GM21723 (cell line): Measurements from ENCODE around the gene HSD17B12.
A peak's percentile ranks its signal among the peaks of the same experiment; 100 is the strongest.

ENCODE experiments used
- ATAC-seq: cut with Tn5 transposase; IDR thresholded peaks from one replicate; pipeline ENCODE4 v1.9.1; 2021; ENCODE audit warnings: mild to moderate bottlenecking, moderate library complexity; ENCODE audit not compliant: unreplicated experiment

The HSD17B12 gene

DNA sequence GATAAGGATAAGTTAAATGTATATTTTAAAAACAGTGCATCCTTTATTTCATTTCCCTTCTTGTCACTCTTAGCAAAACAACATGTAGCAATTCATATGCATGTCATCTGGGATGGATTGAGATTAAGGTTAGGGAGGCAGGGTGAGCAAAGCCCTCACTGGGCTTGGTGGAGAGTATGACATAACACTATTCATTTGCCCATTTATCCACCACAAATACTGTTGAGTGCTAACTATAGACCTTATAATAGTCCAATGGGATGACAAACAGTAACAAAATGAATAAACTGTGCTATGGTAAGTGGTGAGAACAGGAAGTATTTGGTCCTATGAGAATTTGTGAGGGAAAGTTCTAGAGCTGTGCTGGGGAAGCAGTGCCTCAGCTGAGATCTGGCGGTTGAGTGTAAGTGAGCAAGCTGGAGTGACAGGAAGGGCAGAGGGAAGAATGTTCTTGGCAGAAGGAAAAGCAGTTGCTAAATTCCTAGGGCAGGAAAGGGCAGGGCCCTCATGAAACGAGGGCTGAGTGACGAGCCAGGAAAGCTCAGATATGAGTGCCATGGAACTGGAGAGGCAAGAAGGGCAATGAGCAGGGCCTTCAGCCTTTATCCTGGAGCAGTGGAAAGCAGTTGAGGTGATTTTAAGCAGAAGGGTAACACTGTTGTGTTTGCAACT, 6.7 kb downstream of the HSD17B12 start:
- ATAC-seq = no peak

DNA sequence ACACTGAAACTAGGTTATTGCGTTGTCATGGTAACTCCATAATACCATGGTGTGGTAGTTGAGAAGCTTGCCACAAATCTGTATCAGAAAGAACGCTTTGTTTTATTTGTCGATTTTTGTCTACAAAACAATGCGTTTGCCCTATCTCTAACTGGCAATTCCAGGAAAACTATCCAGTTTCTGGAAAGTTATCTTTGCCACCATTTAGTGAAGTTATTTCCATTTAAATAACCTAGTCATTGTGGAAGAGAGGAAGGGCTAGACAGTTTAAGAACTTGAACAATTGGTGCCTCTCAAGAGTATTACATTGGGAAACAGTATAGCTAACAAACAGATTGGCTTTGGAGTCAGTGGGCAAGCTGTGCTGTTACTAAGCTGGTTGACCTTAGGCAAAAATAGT, 7.9 kb downstream of the HSD17B12 start:
- no peak for ATAC-seq

DNA sequence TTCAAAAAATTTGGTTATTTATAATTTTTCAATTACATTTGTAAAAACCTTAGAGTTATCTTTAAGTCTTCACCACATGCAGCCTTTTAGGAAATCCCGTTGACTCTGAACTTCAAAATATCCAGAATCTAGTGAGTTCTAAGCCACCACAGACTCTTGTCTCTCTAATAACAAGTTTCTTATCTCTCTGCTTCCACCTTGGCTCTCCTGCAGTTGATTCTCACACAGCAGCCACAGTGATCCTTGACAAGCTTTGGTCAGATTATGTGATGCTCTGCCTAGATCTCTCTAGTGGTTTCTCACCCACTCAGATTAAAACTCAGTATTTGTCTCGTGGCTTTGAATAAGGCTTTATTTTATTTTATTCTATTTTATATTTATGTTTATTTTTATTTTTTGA, 8.6 kb downstream of the HSD17B12 start:
- ATAC-seq = no peak

DNA sequence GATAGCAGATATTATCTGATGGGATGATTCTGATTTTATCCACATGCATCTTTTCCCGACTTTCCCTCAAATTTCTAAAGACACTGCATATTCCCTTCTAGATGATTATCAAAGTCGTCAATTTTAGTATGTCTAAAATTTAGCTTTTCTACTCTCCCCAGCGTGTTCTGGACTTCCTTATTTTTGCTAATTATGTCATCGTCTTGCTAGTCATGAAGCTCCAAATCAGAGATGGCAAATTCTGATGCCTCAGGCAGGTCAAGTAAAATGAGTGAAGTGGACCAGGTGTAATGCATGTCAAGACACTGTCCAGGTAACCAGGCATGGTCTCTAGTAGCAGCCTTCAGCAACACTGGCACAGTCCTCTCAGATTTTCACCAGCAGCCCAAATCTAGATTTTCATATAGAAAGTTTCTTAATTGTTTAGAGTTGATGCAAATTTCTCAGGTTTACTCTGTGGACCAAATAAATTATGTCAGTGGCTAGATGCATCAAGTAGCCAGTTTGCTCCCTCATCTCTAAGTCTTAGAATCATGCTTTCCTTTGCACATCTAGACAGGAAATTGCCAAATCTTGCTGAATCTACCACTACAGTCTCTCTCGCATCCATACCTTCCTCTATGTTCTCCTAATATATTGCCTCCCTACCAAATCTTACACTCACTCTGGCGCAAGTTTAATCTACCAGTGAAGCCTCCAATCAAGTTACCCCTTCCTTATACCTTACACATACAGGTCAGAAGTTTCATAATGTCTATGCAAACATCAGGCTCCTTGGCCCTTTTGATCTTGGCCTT, 10.6 kb downstream of the HSD17B12 start:
- ATAC-seq = no peak

DNA sequence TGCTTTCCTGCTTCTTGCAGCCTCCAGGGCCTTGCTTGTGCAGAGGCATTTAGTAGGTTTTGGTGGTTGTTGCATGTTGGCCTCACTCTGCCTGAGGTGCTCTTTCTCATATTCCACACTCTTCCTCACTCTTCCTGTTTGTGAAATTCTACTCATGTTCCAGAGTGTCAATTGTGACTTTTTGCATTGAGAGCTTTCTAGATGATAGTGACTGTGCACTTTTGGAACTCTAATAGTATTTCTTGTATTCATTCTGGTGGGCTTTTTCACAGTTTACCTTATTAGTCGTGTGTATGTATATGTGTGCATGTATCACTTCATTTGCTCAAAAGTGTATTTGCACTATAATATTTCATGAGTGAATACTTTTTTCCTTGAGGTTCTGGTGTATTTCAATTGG, 11.3 kb downstream of the HSD17B12 start:
- no peak for ATAC-seq

DNA sequence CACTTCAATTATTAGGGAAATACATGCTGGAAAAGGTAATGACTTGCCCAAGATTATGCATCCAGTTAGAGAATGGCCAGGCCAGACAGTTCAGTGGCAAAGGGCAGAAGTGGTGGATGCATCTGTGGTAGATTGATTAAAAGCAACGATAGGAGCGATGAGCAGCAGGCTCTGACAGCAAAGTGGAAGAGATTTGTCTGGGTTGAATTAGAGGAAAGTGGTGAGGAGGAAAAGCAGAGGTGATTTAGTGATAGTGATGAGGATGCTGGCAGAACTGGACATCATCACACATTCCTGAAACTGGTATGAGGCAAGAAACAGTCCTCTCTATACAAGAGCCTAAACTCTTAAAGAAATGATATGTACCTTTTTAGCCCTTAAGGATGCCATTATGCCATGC, 12.5 kb downstream of the HSD17B12 start:
- ATAC-seq = no peak

DNA sequence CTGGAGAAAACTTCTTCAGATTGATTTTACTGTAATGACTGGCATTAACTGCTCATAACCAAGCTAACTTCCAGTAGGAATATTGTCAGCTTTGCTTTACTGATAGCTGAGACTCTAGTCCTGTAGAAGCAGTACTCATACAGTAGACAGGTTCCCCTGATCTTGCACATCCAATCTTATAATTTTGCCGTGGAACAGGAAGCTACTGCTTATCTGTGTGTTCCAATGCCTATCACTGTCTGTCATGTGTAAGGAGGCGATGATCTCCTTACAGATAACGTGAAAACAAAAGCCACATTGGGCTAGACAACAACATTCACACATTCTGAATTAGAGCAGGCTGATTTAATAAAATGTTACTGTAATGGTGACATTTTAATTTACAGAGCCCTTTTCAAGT, 13.2 kb downstream of the HSD17B12 start:
- ATAC-seq = no peak

DNA sequence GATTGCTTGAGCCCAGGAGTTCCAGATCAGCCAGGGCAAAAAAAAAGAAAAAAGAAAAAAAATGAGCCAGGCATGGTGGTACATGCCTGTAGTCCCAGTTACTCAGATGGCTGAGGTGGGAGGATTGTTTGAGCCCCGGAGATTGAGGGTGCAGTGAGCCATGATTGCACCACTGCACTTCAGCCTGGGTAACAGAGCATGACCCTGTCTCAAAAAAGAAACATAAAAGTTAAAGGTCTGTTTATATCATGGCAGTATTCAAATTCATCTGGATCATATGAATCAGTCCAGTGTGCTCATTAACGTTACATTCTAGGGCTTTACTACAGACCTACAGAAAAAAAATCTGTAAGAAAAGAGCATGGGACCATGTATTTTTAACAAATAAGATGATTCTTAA, 13.9 kb downstream of the HSD17B12 start:
- peak; percentile 54 for ATAC-seq

DNA sequence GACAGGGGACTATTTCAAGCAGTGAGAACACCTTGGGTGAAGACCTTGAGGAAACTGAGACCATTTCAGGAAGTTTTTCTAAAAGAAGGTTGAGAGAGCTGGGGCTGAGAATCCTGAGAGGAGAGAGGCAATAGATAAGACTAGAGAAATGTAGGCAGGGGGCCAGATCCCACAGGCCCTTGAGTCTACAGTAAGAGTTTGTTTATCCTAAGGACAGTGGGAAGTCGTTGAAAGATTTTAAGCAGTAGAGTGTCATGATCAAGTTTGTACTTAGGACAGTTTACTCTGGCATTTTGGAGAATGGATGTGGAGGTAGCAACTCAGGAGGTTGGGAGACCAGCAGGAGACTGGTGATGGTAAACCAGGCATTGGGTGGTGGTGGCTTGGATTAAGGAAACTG, 17.1 kb downstream of the HSD17B12 start:
- ATAC-seq = no peak

DNA sequence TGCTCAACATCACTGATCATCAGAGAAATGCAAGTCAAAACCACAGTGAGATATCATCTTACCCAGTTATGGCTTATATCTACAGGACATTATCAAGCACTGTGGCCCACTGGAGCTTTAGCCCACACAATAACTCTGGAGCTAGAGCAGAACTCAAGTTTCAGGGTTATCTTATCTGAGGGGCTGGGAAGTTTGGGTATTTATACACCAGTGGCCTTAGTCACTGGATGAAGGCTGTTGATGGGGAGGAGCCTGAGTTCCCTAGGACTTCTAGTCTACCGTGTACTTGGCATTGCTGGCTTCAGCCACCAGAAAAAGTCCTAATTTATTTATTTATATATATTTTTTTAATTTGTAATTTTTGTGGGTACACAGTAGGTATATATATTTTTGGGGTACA, 19.3 kb downstream of the HSD17B12 start:
- ATAC-seq = no peak

DNA sequence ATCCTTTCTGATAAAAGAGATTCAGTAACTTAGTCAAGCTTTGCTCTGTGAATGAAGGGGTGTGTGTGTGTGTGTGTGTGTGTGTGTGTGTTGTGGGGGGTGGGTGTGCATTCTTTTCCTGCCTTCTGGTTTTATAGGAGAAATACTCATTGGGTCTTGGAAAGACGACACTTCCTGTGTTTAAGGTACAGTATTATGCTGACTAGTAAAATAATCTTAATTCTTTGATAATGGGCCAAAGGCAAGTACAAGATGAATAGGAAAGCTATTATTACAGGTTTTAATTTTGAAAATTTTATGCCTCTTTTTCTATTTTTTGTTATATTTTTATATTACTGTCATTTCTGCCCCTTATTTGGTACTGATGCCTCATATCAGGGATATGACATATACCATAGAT, 26.1 kb downstream of the HSD17B12 start:
- no peak for ATAC-seq

DNA sequence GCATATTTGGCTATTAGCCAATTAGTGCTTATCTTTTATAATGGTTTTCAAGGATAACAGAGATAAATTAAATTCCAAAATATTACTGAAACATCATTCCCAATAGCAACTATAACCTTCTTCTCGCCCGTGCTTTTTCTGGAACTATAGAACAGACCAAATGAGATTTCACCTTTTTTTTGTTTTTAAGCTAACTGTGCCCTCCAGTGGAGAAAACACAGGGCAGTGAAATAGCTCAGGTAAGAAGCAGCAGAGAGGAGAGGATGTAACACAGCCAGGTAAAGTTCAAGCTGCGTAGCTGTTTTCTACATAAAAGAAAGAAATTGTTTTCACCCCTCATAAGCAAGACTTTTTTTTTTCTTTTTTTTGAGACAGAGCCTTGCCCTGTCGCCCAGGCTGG, 28.2 kb downstream of the HSD17B12 start:
- no peak for ATAC-seq

DNA sequence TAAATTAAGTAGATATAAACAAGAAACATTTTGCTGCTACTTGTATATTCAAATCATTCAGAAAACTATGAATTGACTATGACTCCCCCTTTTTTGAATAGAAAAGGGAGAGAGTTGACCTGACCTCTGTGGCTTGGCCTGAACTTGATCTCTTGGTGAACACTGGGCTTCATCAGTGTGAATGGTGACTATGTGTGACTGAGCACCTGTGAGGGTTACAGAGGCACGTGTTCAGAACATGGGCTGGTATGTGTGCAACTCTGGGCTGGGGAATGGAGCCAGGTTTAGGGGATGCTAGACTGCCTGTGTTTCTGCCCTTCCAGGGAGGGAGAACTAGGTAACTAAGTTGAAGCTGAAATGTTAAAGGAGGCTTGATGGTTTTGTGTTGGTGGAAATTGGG, 29.2 kb downstream of the HSD17B12 start:
- no peak for ATAC-seq

DNA sequence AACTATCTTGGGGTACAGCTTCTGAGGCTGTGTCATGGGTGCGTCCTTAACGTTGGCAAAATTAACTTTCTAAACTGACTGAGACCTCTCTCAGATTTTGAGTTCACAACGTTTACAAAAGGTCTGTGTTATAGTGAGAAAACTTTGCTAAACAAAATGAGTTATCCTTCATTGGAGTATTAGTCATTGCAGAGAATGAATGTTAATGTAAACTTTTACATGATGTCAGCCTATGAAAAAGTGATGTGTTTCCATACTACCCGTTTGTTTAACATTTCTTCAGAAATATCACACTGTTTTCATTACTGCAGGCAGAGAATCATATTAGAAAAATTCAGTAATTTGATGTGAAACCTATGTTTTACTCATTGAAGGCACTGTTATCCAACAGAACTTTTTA, 32.1 kb downstream of the HSD17B12 start:
- no peak for ATAC-seq

DNA sequence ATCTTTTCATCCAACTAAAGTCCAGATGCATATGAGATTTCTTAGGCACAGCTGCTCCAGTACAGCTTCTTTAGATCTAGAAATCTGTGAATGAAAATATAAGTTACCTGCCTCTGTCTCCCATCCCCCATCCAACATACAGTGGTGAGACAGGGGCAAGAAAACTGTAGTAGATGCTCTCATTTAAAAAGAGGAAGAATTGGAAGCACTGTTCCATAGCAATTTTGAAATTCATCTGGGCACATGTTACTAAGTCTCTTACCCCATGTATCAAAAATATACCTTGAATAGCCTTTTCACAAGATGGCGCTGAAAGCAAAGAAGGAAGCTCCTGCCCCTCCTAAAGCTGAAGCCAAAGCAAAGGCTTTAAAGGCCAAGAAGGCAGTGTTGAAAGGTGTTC, 37.8 kb downstream of the HSD17B12 start:
- no peak for ATAC-seq

DNA sequence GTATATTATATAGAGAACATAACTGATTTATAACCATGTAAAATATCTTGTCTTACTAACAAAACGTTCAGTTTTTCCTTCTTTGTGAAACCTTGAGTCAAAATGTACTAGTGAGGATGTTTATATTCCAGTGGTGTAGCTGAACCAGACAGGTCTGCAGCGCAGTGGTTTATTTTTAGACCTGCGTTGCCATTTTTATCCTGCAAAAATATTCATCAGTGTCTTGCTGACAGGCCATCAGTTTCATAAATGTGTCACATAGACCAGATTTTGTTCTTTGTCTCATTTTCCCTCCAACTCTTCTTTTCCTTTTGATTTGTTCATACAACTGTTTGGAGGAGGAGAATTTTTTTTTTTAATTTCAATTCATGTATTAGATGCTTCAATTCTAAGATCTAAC, 43.1 kb downstream of the HSD17B12 start:
- ATAC-seq = no peak

DNA sequence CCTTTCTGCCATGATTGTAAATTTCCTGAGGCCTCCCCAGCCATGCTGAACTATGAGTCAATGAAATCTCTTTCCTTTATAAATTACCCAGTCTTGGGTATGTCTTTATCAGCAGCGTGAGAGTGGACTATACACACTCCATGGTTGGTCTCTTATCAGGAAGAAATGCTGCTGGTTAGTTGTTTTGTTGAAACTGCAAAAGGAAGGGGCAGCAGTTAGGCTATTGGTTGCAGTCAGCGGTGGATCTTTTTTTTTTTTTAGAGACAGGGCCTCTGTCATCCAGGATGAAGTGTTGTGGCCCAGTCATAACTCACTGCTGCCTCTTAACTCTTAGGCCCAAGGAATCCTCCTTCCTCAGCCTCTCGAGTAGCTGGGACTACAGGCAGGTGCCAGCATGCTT, 51.7 kb downstream of the HSD17B12 start:
- no peak for ATAC-seq

DNA sequence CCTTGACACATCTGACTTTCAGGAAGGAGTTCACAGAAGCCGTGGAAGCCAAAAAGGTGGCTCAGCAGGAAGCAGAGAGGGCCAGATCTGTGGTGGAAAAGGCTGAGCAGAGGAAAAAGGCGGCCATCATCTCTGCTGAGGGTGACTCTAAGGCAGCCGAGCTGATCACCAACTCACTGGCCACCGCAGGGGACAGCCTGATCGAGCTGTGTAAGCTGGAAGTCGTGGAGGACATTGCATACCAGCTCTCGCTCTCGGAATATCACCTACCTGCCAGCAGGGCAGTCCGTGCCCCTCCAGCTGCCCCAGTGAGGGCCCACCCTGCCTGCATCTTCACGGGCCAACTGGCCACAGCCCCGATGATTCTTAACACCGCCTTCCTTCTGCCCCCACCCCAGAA, 53.7 kb downstream of the HSD17B12 start:
- no peak for ATAC-seq

DNA sequence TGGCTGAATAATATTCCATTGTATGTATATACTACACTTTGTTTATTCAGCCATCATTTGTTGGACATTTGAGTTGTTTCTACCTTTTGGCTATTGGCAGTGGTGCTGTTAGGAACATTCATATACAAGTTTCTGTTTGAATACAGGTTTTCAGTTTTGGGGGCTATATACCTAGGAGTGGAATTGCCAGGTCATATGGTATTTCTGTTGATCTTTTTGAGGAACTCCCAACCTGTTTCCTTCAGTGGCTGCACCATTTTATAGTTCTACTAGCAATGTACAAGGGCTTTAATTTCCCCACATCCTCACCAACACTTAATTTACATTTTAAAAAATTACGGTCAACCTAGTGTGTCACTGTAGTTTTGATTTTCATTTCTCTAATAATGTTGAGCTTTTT, 54.6 kb downstream of the HSD17B12 start:
- no peak for ATAC-seq

DNA sequence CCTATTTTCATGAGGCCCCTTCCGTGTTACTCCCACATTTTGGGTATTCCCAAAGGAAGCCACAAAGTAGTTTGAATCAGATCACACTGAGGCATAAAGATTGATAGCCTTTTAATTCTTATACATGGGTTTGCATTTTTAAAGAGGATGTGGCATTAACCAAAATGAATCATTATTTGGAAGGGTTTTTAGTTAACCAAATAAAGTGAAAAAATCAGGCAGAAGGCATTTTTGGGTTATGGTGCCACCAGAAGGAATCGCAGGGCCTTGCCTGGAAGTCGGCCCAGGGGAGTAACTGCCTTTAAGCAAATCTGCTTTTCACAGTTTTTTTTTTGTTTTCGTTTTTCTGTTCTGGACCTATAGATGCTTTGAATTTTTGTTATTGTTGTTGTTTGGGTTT, 55.4 kb downstream of the HSD17B12 start:
- ATAC-seq = no peak

DNA sequence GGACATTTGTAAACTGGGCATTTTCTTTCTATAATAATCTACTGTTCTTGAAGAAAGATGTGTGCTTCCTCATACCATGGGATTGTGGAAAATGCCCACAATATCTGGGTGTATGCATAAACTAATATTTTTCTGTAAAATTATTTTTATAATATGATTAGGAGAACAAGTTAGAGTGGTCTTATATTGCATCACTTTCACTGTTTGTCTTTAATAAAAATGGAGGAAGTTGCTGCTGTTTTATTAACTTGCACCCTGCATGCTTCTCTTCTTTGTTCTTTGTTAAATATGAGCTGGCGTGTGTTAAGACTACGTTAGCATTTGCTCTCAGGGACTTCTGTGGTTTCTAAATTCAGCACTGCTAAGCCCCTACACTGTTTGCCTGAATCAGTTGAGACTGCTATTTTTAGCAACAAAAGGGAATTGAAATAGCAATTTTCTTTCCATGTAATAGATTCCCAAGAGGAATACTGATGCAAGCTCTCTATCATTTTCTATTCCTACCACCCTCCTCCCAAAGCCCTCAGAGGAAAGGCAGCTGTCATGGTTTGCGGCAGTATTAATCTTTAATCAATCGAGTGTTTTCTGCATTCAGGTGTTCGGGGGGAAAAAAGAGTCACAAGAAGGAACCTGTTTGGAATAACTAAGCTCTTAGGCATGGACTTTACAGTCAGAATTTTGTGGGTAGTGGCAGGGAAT, 56.1 kb downstream of the HSD17B12 start:
- ATAC-seq = no peak

DNA sequence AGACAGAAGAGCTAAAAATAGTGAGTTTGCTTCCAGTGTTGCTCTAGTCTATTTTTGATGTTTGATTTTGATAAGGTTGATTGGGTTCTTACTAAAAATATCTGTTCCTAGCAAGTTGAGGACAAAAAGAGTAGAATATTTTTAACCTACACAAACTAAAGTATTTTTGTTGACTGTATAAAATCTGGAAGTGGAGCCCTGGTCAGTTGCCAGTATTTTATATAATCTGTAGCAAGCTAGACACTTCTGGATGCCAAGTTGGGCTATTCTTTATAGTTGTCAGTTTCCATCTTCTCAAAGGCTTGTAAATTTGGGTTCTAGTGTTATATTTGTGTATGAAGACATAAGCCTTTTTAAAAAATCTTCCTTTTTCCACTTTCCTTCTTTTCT, 56.7 kb downstream of the HSD17B12 start:
- no peak for ATAC-seq
